ENCODE results near the gene MYCN.
"Not testable (repeated sequence)": the region's sequence is repeated elsewhere in the genome, so short reads cannot be mapped to it uniquely, and the experiment has no call there.

Gene MYCN

GRCh38 chr2:15939854-15940660 is at the start of gene MYCN:
TSS of gene MYCN (plus strand) at chr2:15940550. CDS start at chr2:15942065, 1,515 bp downstream.
- DNase-seq (ENCODE audit: low read depth, low spot score): no peak

DNA sequence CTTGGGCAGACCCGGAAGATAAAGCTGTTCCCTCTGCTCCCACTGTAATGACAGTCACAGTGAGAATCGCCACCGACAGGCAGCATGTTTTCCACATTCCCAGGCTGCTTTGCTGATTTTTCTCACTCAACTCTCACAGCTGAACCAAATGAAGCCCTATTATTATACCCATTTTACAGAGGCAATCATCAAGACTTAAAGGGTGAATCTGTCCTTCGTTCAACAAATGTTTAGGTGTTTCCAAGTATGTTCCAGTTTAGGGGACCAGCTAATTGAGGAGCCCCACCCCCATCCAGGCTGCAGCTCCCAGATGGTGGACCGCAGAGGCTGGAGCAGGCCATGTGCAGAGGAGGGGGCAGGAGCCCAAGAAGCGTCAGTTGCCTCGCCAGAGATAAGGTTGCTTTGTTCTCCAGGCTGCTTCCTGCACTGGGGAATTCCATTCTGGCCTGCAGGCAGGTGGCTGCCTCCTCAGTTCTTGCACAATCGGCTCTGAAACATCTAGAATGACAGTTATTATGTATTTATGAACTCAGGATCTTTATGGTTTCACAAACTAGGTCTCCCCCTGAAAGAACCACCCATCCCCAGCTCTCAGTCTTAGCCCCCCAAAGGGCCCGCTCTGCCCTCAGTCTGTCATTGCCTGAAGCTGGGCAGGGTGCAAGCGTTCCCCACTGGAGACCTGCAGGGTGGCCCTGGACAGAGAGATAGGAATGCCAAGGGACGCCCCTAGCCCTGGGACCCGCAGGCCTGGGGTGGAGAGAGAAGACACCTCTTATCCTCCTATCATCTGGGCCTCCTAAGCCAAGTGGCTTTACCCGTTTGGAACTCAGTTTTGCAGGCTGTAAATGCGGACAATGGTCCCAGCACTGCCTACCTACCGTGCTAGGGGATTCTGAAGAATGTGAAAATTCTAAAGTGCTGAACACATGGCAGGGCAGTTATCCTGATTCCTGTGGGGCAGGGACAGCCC is 49.1 kb upstream of the MYCN start:
- no peak for DNase-seq (ENCODE audit: low read depth, low spot score)

- DNase-seq (ENCODE audit: low read depth, low spot score): no peak
Measured at GRCh38 chr2:15892151-15892880, 48.0 kb upstream of the MYCN start.

- DNase-seq (ENCODE audit: low read depth, low spot score): no peak
Measured at GRCh38 chr2:15893085-15893484, 47.3 kb upstream of the MYCN start.

DNA sequence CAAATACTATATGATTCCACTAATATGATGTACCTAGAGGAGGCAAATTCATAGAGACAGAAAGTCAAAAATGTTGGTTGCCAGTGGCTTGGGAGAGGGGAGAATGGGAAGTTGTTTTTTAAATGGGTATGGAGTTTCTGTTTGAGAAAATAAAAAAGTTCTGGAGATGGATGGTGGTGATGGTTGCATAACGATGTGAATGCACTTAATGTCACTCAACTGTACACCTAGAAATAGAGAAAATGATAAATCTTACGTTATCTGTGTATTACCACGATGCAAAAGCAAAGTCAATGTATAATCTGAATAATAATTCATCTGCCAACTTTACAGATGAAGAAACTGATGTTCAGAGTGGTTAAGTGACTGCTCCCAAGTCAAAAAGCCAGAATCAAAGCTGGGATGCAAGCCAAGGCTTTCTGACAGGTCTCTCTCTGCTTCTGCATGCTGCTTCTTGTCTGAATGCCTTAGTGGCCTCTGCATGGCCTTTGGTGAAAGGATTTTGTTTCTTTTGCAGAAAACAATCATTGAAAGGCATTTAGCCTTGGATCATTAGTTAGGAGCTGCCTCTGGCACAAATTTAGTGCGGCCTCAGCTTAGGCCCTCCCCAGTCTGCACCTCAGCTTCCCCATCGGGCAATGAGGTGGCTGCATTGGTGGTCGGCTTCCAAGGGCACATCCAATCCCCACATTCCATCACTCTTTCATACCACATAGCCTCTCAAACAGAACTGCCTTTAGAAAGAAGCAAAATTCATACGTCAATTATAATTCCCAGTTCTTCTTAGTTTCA is 46.5 kb upstream of the MYCN start:
- DNase-seq (ENCODE audit: low read depth, low spot score): no peak

GRCh38 chr2:15894481-15895144 is 45.7 kb upstream of the MYCN start:
- DNase-seq (ENCODE audit: low read depth, low spot score): no peak

- DNase-seq (ENCODE audit: low read depth, low spot score): no peak
Measured at GRCh38 chr2:15895615-15896469, 44.5 kb upstream of the MYCN start.

DNA sequence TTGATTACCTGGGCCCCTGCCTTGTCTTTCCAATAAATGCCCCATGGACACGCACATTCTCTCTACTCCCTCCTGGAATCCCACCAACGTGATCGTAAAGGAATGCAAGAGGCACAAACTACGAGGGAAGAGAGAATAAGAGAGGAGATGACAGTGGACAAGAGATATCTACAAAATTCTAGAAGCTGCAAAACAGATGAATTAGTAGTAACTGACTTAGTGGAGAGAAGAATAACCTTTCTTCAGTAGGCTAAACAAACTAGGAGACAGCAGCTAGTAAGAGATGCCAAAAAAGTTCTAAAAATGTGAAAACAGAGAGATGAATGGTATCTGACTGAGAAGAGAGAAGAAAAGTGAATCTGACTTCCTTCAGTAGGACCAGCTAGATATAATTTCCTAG is 43.5 kb upstream of the MYCN start:
- no peak for DNase-seq (ENCODE audit: low read depth, low spot score)

DNA sequence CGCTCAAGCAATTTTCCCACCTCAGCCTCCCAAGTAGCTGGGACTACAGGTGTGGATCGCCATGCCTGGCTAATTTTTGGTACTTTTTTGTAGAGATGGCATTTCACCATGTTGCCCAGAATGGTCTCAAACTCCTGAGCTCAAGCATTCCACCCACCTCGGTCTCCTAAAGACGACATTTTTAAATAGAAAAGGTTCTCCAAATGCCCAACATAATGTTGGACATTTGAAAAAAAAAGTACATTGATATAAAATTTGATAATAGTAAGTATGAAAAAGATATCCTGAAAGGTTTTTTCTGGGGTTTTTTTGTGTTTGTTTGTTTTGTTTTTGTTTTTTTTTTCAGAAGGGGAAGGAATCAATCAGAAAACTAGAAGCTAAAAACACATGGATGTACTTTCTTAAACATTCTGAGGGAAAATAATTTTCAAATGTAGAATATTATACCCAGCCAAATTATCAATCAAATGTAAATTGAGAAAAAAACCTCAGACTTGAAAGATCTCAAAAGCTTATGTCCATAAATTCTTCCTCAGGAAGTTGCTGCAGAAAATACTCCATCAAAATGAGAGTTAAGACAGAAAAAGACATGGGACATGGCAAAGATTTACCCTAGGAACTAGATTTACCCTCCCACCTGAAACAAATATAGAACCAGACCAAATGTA is 42.8 kb upstream of the MYCN start:
- DNase-seq (ENCODE audit: low read depth, low spot score): no peak

DNA sequence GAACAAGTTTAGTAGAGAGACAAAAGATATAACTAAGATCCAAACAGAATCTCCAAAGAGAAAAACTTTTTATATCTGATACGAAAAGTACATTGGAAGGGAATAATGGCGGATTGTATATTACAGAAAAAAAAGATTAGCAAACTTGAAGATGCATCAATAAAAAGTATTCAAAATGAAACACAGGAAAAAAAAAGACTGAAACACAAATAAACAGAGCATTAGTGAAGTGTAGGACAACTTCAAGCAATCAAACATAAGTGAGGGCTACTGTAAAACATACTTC is 41.1 kb upstream of the MYCN start:
- DNase-seq (ENCODE audit: low read depth, low spot score): no peak

DNA sequence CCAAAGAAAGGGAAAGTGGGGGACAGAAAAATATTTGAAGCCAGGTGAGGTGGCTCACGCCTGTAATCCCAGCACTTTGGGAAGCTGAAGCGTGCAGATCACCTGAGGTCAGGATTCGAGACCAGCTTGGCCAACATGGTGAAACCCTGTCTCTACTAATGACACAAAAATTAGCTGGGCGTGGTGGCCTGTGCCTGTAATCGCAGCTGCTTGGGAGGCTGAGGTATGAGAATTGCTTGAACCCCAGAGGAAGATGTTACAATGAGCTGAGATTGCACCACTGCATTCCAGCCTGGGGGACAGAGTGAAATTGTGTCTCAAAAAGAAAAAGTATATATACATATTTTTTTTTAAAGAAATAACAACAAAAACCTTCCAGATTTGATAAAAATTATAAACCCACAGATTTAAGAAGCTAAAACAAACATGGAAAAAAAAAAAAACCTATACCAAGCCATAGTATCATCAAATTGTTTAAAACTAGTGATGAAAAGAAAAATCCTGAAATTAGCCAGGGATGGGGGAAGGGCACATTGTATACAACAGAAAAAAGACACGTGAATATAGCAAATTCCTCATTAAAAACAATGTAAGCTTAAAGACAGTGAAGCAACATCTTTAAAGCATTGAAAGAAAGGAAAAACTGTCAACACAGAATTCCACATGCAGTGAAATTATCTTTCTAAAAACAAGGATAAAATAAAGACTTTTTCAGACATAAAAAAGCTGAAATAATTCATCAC is 40.4 kb upstream of the MYCN start:
- DNase-seq (ENCODE audit: low read depth, low spot score): no peak

DNA sequence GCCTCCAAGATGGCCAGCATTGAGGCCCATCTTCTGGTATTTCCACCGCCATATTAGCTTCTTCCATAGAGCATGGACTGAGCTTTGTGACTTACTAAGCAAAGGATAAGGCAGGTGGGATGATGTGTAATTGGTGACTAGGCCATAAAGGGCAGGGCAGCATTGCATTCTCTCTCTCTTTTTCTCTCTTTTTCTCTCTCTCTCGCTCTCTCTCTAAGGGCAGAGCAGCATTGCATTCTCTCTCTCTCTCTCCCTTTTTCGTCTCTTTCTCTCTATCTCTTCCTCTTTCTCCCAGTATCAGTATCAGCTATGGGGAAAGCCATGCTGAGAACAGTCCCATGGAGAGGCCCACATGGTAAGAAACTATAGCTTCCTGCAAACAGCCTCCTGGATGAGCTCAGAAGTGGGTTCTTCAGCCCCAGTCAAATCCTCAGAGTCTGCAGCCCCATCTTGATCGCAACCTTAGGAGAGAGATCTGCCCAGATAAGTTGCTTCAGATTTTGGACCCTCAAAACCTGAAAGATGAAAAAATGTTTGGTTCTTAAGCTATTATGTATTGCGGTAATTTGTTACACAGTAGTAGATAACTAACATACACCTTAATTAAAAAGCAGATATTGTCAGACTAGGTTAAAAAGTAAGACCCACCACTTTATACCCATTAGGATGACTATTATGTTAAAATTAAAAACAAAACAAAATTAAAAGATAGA is 39.1 kb upstream of the MYCN start:
- DNase-seq (ENCODE audit: low read depth, low spot score): no peak

GRCh38 chr2:15901808-15902130 is 38.6 kb upstream of the MYCN start:
- no peak for DNase-seq (ENCODE audit: low read depth, low spot score)

DNA sequence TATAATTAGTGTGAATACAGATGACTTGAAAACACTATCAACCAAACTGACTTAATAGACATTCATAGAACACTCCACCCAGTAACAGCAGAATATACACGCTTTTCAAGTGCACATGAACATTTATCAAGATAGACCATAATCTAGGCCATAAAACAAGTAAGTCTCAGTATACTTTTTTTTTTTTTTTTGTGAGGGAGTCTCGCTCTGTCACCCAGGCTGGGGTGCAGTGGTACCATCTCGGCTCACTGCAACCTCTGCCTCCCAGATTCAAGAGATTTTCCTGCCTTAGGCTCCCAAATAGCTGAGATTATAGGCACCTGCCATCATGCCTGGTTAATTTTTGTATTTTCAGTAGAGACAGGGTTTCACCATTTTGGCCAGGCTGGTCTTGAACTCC is 36.4 kb upstream of the MYCN start:
- DNase-seq (ENCODE audit: low read depth, low spot score): not testable (repeated sequence)

- no peak for DNase-seq (ENCODE audit: low read depth, low spot score)
Measured at GRCh38 chr2:15905267-15905645, 35.1 kb upstream of the MYCN start.

DNA sequence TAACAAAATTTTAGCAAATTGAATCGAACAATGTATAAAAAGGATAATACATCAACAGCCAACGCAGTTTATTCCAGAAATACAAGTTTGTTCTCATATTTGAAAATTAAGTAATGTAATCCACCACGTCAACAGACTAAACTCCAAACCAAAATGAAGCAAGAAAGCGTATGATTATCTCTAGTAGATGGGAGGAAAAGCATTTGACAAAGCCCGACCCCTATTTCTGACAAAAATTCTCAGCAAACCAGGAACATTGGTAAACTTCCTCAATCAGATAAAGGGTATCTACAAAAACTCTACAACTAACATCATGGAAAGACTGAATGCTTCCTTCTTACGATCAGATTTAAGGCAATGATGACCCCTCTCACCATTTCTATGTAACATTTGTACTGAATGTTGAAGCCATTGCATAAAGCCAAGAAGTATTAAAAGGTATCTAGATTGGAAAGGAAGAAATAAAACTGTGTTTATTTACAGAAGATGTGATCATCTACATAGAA is 34.3 kb upstream of the MYCN start:
- DNase-seq (ENCODE audit: low read depth, low spot score): no peak

DNA sequence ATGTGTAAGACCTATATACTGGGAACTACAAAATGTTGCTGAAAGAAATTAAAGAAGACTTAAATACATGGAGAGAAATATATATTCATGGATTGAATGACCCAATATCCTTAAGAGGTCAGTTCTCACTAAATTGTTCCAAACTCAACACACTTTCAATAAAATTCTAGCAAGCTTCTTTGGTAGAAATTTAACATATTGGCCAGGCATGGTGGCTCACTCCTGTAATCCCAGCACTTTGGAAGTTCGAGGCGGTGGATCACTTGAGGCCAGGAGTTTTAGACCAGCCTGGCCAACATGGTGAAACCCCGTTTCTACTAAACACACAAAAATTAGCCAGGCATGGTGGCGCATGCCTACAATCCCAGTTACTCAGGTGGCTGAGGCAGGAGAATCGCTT is 33.6 kb upstream of the MYCN start:
- no peak for DNase-seq (ENCODE audit: low read depth, low spot score)

All from brain pericyte (primary cell).